Left ventricle myocardium superior (tissue), 1 donor: ENCODE data around the gene WIZ. TPM values are rescaled to one million over a fixed set of nuclear protein-coding genes. Genes with fewer than 3 reads are reported as not detected.

Experiments used
- ATAC-seq: fragments of 200-7000 bp; cut with Tn5 transposase; one replicate; pipeline ENCODE4 v1.9.1; 2020; ENCODE audit warnings: mild to moderate bottlenecking, moderate library complexity
- DNase-seq: peaks from one replicate; pipeline ENCODE4 v3.0.0-alpha.2; 2020
- intact Hi-C: fragments of 100-400 bp; cut with micrococcal nuclease; formaldehyde crosslinking; loops from one replicate; pipeline ENCODE4 v1.11.0; 2022
- total RNA-seq: library from RNA; stranded (reverse); fragmentation: NEBNext Ultra II Directional; extraction: Animal tissue kit (Norgen Biotek cat#: 25700); gene quantifications from one replicate; pipeline ENCODE4 v1.2.1, GENCODE V29; 2021
- donor health status: DM: no; HTN: yes; CAD: no; lungs with severe emphysema.

Gene WIZ
- total RNA-seq, 1 donor from 2014 or later = 32.2 TPM

DNA sequence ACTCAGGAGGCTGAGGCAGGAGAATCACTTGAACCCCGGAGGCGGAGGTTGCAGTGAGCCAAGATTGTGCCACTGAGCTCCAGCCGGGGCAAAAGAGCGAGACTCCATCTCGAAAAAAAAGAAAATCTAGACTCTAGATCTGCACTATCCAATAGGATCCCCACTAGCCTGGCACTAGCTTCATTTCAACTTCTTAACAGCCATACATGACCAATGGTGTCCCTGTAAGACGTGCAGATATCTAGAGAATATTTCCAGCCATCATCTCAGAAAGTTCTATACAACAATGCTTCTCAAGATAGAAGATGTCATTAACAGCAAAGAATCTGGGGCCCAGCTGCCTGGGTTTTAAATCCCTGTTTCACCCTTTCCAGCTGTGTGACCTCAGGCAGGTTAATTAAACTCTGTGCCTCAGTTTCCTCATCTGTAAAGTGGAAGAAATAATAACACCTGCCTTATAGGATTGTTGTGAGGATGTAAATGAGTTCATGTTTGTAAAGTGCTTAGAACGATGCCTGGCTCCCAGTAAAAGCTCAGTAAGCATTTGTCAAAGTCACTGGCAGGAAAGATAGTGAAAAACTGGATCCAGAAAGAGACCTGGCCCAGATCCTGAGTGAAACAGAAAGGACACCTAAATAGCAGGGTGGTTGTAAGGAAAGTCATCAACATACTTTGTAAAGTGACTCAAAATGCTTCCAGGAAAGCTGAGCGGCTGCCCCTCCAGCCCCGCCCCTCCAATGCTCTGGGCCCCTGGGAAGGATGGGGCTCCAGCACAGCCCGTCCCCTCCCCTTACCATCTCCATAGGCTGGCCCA is 13.5 kb downstream of the WIZ start:
- DNase-seq = no peak
- no peak for ATAC-seq
- intact Hi-C loops = no loop called here

DNA sequence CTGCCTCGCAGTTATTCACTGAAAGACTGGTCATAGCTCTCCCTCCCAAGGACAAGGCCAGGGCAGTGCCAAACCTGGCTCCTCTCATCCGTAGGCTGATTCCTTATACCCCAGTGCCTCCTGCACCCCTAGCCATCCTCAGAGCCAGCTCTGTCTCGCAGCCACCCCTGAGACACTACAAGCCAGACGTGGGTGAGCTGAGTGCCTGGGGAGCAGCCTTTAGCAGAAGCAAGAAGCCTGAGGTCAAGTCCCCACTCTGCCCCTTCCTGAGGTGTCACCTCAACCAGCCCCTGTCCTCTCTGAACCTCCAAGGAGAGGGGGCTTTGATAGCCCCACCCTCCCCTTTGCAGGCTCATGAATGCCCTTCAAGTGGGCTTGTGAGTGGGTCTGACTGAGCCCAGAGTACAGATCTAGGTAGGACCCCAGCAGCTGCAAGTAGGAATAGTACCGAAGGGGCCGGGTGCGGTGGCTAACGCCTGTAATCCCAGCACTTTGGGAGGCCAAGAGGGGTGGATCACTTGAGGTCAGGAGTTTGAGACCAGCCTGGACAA is 16.2 kb downstream of the WIZ start:
- DNase-seq (peak; percentile 27), ATAC-seq (no peak)
- intact Hi-C loops = no loop called here

DNA sequence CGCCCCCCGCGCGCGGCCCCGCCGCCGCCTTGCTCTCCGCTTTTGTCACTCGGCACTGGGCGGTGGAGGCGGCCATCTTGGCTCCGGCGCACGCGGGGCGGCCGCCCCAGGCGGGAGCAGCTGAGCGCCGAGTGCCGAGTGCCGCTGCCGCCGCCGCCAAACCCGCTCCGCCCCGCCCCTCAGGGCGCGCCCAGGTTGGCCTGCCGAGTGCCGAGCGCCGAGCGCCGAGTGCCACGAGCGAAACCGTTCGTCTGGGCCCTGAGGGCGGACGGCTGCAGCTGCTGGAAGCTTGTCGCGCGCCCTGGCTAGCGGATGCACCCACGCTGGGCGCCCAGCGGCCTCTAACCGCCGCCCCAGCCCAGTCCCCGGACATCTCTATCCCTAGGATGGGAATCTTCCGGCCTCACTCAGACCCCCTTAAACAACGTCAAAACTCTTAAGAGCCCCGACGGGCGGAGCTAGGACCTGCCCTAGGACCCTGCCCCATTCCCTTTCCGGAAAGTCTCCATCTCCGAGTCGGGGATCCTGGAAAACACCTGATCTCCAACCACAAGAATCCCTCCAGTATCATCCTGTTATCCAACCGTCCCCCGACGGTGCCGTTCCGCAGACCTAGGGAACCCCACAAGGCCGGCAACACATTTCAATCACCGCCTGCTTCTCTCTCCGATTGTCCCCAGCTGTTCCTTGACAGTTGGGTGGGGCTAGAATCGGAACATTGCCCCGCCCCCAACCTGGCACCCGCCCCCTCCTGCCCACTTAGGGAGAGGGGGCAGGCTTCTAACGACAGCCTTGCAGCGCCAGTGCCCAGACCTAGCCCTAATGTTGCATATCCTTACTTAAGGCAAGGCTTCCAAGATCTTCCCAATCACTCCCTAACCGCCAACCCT is 16.9 kb downstream of the WIZ start:
- DNase-seq (peak; percentile 96), ATAC-seq (peak; percentile 92)
- intact Hi-C loops = no loop called here

DNA sequence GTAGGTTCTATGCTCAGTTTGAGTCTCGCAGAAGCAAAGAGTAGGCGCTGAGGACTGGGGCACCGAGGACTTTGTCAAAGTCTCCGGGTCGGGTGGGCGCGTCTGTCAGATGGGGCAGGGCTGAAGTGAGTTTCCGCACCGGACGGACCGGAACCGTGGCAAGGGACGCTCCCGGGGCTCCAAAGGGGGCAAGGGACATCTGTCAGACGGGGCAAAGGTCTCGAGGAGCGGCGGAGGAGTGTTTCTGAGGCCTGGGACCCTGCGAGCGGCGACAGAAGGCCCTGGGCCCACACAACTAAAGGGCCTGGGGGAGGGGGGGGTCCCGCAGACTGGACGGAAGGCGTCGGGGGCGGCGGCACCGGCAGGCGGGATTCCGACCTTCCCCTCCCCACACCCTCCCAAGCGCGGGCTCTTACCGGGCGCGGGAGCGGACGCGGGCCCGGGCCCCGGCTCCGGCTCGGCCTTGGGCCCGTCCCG is 17.7 kb downstream of the WIZ start:
- intact Hi-C loops = no loop called here
- DNase-seq = peak; percentile 44
- ATAC-seq = no peak

DNA sequence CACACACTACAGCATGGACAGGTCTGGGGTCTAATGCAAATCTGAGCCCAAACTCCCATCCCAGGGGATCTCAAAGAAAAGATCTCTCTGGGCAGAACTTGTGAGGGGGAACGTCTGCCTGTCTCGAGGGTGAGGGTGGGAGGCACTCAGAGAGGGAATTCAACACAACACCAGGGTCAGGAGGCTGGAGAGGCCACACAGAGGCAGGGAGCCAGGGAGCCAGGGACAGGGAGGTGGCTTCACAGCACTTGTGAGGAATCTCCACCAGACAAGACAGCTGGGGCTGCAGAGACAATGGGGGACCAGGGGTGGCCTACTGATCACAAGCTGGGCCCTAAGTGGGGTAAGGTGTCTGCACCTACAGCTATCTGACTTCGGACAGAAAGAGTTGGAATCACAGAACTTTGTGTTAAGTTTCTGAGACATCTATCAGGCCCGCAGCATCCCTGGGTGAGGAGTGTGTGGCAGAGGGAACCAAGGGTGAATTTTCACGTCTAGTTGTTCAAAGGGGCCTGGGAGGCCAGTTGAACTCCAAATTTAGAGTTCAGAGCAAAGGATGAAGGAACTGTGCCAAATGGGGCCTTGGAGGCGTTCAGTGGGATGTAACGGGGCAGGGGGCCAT is 18.2 kb downstream of the WIZ start:
- DNase-seq (no peak), ATAC-seq (no peak)
- intact Hi-C loops = no loop called here

DNA sequence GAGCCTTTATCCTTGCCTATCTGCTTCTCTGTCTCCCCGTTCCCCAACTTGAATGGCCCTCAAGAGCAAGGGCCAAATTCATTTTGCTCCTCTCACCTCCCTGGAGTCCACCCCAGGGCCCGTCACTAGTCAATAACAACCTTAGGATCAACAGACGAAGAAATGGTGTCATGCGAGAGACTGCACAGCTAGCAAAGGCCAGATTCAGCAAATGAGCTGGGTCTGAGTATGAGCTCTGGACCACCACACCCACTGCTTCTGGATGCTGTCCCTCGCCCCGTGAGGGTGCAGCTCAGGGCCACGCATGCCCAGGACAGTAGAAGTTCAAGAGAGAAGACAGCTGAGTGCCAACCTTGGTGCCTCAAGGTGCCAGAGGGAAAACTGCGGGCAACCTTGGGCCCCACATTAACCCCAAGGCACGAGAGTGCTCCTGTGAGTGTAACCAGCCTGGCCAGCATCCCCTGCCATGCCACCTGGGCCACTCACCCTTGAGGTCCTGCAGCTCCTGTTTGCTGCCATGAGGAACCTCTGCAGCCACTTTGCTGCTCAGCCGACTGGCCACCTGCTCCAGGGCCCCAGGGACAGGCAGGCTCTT is 19.1 kb downstream of the WIZ start:
- no peak for ATAC-seq
- DNase-seq = no peak
- intact Hi-C loops = no loop called here

DNA sequence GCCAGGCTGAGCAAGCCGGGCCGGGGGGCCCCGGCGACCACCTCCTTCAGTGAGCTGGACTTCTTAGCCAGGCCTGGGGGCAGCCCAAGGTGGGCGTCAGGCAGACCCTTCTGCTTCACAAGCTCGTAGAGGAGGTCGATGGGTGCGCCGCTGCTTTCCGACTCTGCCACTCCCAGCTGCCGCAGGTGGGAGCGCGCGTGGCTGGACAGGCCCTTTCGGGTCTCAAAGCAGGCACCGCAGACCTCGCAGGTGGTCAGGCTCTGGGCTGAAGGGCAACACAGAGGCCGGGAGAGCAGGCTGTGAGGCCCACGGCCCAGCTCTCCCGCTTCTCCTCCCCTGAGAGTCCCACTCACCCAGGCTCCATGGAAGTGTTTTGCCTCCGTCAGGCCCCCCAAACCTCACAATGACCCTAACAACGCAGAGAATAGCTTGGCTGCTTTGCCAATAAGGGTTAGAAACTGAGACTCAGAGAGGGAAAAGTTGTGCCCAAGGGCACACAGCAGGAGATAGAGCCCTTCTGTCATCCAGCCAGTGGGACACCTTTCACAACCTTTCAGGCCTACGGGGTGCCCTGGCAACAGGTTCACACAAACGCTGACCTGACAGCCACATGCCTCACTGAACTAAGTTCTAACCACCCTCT is 19.8 kb downstream of the WIZ start:
- DNase-seq (no peak), ATAC-seq (no peak)
- intact Hi-C loops = no loop called here

DNA sequence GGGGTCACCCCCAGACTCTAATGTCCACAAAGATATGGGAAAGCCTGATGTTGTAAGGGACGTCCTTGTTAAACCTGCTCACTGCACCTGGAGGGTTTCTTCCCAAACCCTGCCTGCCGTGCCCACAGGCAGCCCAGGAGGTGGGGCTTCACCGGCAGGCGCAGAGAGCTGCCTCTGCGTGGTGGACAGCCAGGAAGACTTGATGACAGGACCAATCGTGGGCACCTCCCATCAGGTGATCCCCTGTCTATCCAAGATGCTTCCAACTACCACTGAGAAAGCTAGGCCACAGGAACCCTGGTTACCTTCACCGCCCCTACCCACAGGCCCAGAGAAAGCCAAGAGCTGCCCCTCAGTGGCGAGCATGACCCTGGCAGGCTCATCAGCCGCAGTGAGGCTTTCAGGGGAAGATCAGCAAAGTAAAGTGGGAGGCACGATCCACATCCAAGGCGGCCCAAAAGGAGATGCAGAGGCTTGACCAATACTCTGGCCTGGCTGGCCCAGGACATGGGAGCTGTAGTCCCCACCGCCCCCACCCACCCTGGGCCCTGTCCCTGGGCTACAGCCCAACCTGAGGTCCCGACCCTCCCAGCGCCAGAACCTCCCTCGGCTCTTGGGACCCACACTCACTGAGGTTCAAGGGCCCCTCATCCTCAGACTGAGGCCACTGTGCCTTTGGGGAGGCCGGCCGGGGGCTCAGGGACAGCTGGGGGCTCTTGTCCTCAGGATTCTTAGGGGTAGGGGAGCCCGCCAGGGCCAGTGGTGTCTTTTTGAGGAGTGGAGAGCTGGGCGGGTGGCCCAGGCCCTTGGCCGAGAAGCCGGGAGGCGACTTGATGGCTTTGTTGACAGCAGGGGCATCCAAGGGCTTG is 20.6 kb downstream of the WIZ start:
- DNase-seq = no peak
- intact Hi-C loops = no loop called here
- peak; percentile 15 for ATAC-seq

DNA sequence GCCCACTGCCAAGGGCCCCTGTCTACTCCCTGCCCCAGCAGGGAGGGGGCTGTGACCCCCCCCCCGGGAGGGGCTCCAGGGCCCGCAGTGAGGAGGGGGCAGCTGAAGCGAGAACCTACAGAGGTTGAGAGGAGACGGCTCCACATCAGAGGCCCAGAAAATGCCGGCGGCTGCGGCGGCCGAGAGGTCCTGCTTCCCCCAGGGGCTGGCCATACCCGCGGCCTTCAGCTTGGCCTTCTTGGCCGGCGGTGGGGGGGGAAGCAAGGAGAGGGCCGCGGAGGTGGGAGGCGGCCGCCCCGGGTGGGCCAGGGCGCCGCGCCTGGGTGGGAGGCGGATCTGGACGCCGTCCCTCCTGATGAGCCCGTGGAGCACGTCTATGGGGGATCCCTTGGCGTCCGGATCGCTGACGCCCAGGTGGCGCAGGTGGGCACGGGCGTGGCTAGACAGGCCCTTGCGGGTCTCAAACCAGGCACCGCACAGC is 21.7 kb downstream of the WIZ start:
- ATAC-seq = no peak
- intact Hi-C loops = no loop called here
- no peak for DNase-seq

DNA sequence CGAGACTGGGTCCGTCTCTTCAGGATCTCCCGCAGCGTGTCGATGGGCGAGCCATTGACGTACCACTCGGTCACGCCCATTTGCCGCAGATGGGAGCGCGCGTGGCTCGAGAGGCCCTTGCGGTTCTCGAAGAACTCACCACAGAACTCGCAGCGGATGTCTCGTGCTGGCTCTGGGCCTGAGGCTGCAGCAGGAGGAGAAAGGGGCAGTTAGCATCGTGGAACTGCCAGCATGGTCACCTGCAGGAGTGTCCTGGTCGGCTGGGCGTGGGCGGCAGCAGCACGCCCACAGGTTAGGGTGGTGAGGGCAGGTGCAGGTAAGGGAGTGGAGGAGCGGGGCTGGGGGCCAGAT is 22.4 kb downstream of the WIZ start:
- no peak for ATAC-seq
- intact Hi-C loops = no loop called here
- DNase-seq = no peak

DNA sequence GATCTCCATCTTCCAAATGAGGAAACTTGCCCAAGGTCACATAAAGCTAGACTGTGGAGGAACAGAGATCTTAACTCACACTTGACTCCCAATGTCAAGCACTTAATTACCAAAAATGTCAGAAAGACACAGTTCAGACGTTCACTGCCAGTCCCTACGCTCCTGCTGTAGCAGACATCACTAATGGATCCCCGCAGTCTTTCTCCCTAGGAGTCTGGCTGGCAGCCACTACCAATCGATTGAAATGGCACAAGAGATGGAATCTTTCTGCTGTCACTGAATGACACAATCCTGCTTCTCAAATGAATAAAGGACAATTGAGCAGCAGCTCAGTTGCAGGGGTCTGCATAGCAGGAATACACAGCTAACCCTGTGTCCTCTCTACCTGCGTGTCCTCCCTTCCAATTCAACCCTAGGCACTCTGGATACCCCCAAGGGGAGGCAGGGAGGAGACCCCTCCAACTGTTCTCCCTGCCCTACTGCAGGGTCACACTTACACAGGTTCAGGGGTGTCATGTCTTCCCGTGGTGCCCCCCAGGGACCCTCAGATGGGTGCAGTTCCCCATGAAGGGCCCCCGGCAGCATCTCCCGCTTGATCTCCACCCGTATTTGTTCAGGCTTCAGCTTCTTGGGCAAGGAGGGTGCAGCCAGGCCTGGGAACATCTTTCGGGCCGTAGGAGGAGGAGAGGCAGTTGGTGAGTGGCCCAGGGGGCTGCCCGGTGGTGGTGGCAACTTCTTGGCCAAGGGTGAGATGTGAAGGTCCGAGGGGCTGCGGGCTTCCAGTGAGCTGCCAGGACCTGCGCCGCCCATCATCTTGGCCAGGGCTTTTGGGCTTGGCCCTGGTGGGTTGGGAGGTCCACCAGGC is 23.0 kb downstream of the WIZ start:
- DNase-seq = peak; percentile 28
- no peak for ATAC-seq
- intact Hi-C loops = no loop called here

DNA sequence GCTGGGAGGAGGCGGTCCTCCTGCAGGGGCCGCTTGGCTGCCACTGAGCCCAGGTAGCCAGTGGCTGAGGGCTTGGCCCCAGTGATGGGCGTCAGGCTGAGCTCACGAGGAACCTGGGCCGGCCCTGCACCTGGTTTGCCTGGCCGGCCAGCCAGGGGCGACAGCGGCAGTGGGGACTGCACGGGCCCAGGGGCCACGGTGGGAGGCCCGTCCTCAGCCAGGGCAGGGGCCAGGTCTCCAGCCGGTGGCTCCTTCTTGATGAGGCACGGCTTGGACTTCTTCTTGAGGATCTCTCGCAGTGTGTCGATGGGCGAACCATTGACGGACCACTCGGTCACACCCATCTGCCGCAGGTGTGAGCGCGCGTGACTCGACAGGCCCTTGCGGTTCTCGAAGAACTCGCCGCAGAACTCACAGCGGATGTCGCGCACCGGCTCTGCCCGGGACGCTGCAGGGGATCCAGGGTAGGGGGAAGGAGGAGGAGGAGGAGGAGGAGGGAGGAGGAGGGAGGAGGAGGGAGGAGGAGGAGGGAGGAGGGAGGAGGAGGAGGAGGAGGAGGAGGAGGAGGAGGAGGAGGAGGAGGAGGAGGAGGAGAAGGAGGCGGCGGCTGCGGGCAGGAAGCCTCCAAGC is 24.3 kb downstream of the WIZ start:
- intact Hi-C loops = no loop called here
- ATAC-seq = no peak
- DNase-seq = no peak

DNA sequence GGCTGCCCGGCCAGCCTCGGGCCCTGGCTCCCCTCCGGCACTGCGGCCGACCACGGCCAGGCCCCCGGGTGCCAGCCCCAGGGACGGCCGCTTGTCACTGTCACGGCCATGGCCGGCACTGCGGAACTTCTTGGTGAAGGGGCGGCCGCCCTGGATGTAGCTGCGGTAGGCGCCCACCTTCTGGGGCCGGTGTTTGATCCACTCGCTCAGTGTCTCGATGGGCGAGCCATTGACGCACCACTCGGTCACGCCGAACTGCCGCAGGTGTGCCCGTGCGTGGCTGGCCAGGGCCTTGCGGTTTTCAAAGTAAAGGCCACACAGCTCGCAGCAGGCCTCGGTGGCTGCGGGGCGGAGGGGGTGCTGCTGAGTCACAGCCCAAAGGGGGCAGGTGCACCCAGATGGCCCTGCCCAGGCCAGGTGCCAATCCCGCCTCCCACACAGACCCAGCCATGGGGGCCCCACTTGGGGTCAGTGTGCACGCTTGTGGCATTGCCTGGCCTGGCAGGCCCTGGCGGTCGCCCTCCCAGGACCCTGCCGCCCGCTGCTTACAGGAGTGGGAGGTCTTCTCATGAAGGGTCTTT is 25.0 kb downstream of the WIZ start:
- intact Hi-C loops = no loop called here

DNA sequence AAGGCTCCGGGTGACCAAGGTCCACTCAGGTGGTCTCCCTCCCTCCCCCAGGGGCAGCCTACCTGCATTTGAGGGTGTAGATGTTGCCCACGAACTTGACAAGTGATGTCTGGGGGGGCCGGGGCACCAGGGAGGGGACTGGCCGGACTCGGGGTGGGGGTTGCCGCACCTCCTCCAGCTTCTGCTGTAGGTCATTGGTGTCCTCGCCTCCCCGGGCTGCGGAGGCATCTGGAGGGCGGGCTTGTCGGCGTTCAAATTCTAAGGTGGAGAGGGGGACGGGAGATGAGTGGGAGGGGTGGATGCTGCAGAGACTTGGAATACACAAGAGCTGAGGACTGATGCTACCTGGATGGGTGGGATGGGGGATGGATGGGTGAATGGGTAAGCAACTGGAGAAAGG is 25.6 kb downstream of the WIZ start:
- intact Hi-C loops = no loop called here
- ATAC-seq = no peak
- DNase-seq = no peak

More for the DNA sequence above, 25.0 kb downstream of the WIZ start:
- no peak for ATAC-seq
- DNase-seq = no peak

DNA sequence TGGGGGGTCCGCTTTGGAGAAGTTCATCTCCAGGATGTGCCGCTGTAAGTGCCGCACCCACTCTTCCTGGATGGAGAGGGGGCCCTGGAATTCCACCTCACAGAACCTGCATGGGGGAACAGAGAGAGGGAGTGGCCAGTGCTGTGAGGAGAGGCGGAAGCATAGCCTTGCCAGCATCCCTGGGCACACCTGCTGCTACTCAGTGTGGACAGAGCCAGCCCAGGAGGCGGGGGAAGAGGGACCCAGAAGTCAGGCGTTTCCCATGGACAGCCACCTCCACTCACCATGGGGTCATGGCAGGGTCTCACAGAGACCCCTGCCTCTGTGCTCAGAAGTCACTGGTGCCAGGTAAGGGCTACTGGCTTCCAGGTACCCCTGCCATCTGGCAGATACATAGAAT is 26.6 kb downstream of the WIZ start:
- ATAC-seq = no peak
- no peak for DNase-seq
- intact Hi-C loops = no loop called here
